HG02759 (cell line): ENCODE measurements around the gene ERI2.
"Not testable (repeated sequence)": the region's sequence is repeated elsewhere in the genome, so short reads cannot be mapped to it uniquely, and the experiment has no call there.

ENCODE experiments used
- ATAC-seq: cut with Tn5 transposase; IDR thresholded peaks from one replicate; pipeline ENCODE4 v1.9.1; 2021; ENCODE audit warnings: mild to moderate bottlenecking, moderate library complexity; ENCODE audit not compliant: unreplicated experiment

Gene ERI2

DNA sequence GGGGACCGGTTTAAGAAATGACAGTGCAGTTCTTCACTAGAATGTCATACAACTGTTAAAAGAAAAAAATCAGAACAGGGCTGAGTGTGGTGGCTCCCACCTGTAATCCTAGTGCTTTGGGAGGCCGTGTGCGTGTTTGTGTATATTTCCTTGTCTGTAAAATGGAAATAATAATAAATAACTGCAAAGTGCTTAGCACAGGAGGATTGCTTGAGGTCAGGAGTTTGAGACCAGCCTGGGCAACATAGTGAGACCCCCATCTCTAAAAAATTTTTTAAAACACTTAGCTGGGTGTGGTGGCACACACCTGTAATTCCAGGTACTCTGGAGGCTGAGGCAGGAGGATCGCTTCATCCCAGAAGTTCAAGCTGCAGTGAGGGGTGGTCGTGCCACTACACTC is 40.0 kb downstream of the ERI2 start:
- ATAC-seq: no peak

DNA sequence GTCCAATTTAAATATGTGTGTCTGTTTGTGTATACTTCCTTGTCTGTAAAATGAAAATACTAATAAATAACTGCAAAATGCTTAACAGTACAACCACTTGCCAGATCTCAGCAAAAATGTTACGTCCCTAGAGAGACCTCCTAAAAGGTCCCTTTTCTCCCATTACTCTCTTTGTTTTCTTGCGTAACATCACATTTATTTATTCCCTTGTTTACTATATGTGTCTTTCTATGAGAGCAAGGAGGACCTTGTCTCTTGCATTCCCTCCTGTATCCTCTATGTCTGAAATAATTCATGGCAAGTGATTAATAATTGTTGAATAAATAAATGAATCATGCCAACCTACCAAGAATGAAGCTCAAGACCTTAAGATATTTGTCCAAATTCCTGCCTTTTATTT is 40.5 kb downstream of the ERI2 start:
- no peak for ATAC-seq

DNA sequence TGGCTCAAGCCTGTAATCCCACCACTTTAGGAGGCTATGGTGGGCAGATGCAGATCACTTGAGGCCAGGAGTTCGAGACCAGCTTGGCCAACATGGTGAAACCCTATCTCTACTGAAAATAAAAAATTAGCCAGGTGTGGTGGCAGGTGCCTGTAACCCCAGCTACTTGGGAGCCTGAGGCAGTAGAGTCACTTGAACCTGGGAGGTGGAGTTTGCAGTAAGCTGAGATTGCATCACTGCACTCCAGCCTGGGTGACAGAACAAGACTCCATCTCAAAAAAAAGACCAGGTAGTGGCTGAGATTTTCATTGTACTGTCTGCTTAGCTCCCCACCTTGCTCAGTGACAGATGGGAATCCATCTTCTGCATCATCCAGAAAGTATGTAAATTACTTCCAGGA is 41.8 kb downstream of the ERI2 start:
- ATAC-seq: not testable (repeated sequence)

DNA sequence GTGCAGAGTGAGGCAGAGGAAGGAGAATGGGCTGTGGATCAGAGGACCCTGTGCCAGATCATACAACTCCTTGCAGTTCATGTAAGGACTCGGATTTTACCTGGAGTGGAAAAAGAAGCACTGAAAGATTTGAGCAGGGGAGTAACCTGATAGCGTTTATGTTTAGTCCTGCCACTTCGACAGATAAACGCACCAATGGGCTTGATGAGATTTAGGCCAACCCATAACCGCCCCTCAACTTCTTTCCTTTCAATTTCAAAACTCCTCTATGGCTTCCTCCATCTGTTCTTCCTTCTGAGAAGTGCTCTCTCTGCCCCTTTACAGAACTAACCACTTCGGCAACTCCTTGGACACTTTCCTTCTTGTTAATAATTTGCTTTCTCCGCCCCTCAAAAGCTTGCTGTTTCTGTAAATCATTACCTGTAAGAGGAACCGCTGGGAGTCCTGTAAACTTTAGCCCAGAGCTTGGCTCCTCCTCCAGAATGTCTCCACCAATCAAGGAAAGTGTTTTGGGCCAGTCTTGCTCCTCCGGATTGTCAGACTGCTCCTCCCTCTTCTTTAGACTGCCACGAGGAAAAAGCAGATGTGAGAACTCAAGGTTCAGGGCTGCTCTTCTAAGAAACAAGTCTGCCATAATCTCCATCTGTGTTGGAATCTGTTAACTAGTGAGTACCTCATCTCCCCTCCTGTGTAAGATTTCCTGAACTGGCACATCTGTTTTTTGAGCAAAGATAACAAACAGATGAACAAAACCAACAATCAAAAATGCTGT is 42.6 kb downstream of the ERI2 start, which contains the start of gene ACSM3:
Gene ACSM3 (plus strand): TSS at position 554 of the 772 bp plus-strand sequence. CDS start 6,021 bp downstream, outside the sequence.
- ATAC-seq: peak; percentile 99

DNA sequence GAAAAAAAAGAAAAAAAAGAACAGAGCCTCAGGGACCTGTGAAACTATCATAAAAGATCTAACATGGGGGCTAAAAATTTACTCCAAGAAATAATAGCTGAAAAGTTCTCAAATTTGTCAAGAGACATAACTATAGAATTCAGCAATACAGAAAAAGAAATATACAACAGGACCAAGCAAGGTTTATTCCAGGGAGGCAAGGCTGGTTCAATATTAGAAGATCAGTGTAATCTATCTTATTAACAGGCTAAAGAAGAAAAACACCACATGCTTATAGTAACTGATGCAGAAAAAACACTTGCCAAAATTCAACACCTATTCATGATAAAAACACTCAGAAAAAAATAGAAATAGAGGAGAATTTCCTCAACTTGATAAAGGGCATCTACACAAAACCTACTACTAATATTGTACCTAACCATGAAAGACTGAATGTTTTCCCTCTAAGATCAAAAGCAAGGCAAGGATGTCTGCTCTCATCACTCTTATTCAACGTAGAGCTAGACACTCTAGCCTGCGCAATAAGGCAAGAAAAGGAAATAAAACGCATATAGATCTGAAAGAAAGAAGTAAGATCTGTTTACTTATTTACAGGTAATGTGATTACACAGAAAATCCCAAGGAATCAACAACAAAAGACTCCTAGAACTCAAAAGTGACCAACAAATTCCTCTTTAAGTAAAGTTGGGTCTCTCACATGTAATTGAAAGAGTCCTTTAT is 43.7 kb downstream of the ERI2 start:
- ATAC-seq: no peak

DNA sequence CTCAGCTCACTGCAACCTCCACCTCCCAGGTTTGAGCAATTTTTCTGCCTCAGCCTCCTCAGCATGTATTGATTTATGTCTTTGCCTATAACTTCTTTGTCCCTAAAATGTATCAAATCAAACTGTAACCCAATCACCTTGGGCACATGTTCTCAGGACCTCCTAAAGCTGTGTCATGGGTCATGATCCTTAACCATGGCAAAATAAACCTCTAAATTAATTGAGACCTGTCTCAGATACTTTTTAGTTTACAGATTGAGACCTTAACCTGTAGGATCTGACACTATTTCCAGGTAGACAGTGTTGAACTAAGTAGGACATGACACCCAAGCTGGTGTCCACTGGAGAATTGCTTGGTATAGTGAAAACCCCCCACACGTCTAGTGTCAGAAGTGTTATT is 45.1 kb downstream of the ERI2 start:
- ATAC-seq: no peak

DNA sequence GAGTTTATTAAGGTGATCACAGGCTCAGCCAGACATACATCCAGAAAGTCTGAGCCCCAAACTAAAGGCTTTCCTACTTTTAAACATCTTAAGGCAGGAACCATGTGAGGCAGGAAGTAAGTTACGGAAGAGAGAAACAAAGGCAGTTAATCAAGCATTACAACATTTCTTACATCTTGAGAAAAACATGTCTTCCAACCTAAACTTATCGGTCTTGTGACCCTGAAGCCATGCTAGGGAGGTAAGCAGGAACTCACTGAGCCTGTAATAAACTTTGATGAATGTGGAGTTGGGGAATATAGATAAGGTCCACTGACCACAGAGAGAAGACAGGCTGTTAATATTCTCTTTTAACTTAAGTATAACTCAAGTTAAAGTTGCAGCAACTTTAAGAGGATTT is 45.9 kb downstream of the ERI2 start:
- no peak for ATAC-seq

DNA sequence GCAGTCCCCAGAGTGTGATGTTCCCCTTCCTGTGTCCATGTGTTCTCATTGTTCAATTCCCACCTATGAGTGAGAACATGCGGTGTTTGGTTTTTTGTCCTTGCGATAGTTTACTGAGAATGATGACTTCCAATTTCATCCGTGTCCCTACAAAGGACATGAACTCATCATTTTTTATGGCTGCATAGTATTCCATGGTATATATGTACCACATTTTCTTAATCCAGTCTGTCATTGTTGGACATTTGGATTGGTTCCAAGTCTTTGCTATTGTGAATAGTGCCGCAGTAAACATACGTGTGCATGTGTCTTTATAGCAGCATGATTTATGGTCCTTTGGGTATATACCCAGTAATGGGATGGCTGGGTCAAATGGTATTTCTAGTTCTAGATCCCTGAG is 50.5 kb downstream of the ERI2 start:
- ATAC-seq: not testable (repeated sequence)

DNA sequence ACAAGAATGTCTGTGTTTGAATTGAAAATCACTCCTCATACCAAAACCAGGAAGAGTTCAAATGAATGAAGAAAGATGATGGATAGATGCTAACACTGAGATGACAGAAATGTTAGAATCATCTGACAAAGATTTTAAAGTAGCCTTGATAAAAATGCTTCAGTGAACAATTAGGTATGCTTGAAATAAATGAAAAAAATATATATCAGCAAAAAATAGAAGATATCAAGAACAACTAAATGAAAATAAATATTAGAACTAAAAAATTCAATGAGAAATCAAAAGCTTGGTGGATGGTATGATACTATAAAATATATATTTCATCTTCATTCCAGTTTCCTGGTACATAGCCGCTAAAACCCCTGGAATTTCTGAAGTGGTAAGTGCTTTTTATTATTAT is 51.0 kb downstream of the ERI2 start:
- ATAC-seq: no peak

DNA sequence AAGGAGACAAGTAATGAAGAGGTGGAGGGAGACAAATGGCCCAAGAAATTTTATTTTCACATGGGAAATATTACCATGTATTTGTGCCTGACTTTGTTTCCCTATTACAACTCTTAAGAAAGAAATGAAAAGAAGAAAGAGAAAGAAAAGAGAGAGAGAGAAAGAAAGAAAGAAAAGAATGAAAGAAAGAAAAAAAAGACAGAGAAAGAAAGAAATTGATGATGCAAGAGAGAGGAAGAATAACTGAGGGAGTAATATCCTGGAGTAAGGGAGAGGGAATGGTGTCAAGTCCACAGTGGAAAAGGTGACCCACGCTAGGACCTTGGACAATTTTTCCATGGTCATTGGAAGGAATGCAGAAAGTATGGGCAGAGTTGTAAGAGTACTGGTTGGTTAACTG is 52.5 kb downstream of the ERI2 start:
- ATAC-seq: no peak

DNA sequence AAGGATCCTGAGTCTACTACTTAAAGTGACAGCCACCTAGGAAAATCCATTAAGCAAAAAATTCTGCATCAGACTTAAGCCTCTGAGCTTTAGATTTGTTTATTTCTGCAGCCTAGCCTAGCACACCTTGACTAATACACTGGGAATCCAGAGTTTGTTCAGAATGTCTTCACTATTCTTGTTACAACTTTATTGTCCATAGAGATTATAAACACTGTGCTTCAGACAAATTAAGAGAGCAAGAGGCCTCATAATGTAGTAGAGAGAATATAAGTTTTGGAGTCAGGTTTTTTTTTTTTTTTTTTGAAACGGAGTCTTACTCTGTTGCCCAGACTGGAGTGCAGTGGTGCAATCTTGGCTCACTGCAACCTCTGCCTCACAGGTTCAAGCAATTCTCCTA is 55.7 kb downstream of the ERI2 start:
- ATAC-seq: no peak

DNA sequence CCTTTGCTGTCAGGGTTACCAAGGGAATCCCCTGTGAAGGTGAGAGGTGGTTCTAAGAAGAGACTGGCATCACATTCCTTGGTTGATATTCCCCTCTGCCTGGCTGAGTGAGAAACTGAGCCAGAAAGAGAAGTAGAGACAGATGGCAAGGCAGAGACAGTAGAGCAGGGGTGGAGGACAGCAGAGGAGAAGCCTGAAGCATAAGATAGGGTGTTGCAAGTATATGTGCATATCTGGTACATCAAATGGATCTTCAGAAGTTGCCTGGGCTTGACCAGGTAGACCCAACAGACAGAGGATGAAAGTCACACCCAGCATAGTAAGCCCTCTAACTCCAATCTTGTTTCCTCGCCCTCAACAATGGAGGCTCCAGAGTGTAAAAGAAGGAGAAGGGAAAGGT is 56.8 kb downstream of the ERI2 start:
- no peak for ATAC-seq

DNA sequence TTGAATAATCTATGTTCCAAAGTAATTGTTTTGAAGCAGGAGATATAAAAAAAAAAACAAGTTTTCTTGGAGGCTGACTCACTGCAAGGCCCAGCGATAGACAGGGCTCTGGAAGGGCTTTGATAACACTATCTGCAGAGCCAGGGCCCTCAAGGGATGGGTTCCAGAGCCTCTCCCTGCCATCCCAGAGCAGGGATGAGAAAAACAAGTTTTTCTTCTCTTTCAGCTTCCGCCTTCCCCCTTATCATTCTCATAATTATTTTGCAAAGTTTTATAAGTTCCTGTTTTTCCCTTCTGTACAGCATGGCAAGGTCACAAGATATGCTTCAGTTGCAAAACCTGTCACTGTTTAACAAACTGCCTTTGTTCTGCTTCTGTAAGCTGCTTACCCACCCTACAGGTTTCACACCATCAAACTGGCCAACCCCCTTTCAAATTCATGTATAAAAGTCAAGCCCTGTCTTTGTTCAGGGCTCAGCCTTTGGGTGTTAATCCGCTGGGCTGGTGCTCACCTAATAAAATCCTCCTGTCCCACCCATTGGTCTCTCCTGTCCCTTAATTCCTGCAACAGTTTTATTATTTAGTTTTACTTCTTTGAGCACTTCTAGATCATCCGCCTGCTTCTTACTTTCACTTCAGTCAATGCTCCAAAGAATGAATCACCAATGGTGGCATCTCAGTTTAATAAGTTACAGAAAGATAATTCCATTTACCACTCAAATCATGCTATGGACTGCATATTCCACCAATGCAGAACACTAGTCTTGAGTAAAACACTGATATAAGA is 59.0 kb downstream of the ERI2 start:
- ATAC-seq: no peak

DNA sequence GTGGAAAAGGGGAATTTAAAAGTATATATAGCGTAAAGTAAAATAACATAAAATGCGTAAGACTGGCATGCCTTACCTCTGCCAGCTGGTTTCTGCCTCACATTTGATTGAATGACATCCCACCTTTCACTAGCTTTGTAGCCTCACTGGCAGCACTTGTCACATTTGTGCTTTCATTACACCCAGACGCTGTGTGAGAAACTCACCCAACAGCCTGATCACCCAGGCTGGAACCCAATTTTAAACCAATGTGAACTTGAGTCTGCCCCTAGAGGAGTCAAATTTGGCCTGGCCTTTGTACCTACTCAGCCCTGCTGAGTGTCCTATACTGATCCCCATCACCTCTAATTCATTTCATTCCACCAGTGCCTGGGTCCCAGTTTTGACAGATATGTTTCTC is 59.8 kb downstream of the ERI2 start:
- ATAC-seq: no peak
